K562 (cell line): ENCODE data around the gene TBC1D5. TPM values are rescaled to one million over a fixed set of nuclear protein-coding genes. Genes with fewer than 3 reads are reported as not detected.

Experiments
- ATAC-seq: fragments of 200-7000 bp; cut with Tn5 transposase; 3 replicates; pipeline ENCODE4 v1.9.1; 2020; ENCODE audit warnings: moderate library complexity
- BruUV-seq: library from RNA; stranded (reverse); fragments of 400-500 nt; replicated peaks from 2 replicates; lab custom pipeline; 2021; lab: Mats Ljungman, UMichigan
- CTCF ChIA-PET: fragments of 300-600 bp; formaldehyde crosslinking; extraction: SDS; loops from one replicate; lab custom pipeline; 2021; ENCODE audit warnings: low intra/inter-chr PET ratio; lab: Yijun Ruan, JAX
- POLR2A ChIA-PET: fragments of 300-600, 350-650 bp; sonication (Branson Sonifier 250); formaldehyde crosslinking; extraction: SDS; loops from one replicate; lab custom pipeline; 2021; ENCODE audit warnings: antibody characterized with exemption, inconsistent platforms; lab: Yijun Ruan, JAX
- DNase-seq, 4 experiments: peaks; one replicate each; pipeline versions ENCODE4 v3.0.0 to v3.0.0-alpha.2; 2011 to 2018; ENCODE audit warnings: low spot score in 3 of 4, mixed read lengths in 3 of 4; ENCODE audit errors: extremely low read depth in 1 of 4
- FAIRE-seq: peaks from 2 replicates; lab custom pipeline; 2011; peaks lifted over from hg19 to GRCh38; lab: Jason Lieb, UNC
- H2AFZ ChIP-seq: 2 replicates; pipeline ENCODE4 v1.6.0; 2011; ENCODE audit warnings: low read depth, low read length, control low read depth, inconsistent platforms
- H3K27ac ChIP-seq: fragments of 200-600 bp; 3 replicates; pipeline ENCODE4 v1.8.0; 2011; ENCODE audit warnings: low read depth, mild to moderate bottlenecking, control low read depth, inconsistent platforms, low read length, moderate library complexity, mixed read lengths; ENCODE audit errors: extremely low read depth
- H3K27me3 ChIP-seq, 2 experiments: fragments of 300-600 bp in 1 of 2; 2 replicates in 1 of 2; 3 replicates in 1 of 2; pipeline versions ENCODE4 v1.6.0 to v1.8.0; 2011; ENCODE audit warnings: inconsistent platforms in 2 of 2, low read length in 2 of 2, mild to moderate bottlenecking in 1 of 2, mixed read lengths in 1 of 2, moderate library complexity in 1 of 2; ENCODE audit not compliant: control insufficient read depth in 2 of 2, insufficient read depth in 2 of 2
- H3K36me3 ChIP-seq: fragments of 300-600 bp; 3 replicates; pipeline ENCODE4 v1.8.0; 2011; ENCODE audit warnings: mild to moderate bottlenecking, low read length, inconsistent platforms; ENCODE audit not compliant: control insufficient read depth, insufficient read depth
- H3K4me1 ChIP-seq, 2 experiments: fragments of 200-600 bp in 1 of 2; replicated peaks in 1 of 2; 2 replicates in 1 of 2; 3 replicates in 1 of 2; pipeline versions ENCODE4 v1.5.1 to v1.8.0; 2011; ENCODE audit warnings: inconsistent platforms in 2 of 2, low read length in 2 of 2, mild to moderate bottlenecking in 1 of 2, mixed read lengths in 1 of 2, moderate library complexity in 1 of 2; ENCODE audit not compliant: control insufficient read depth in 2 of 2, insufficient read depth in 2 of 2
- H3K4me2 ChIP-seq: 2 replicates; pipeline ENCODE4 v1.6.1; 2011; ENCODE audit warnings: low read length, control low read depth, inconsistent platforms, mixed read lengths; ENCODE audit not compliant: insufficient read depth
- H3K4me3 ChIP-seq: fragments of 200-600 bp; sonication (generic), shearing (Covaris generic); 2 replicates; pipeline ENCODE4 v1.5.1; 2016; ENCODE audit warnings: control low read depth, inconsistent platforms
- H3K79me2 ChIP-seq: fragments of 200-600 bp; 3 replicates; pipeline ENCODE4 v1.8.0; 2011; ENCODE audit warnings: low read length, inconsistent platforms; ENCODE audit not compliant: control insufficient read depth, insufficient read depth
- H3K9ac ChIP-seq, 2 experiments: 2 replicates each; pipeline versions ENCODE4 v1.6.0 to v1.6.1; 2011; ENCODE audit warnings: low read depth in 2 of 2, low read length in 2 of 2, control low read depth in 1 of 2, inconsistent platforms in 1 of 2, mild to moderate bottlenecking in 1 of 2, mixed read lengths in 1 of 2; ENCODE audit not compliant: insufficient read depth in 1 of 2
- H3K9me1 ChIP-seq: one replicate; pipeline ENCODE4 v1.6.0; 2011; ENCODE audit warnings: inconsistent platforms, mild to moderate bottlenecking, low read length, moderate library complexity; ENCODE audit not compliant: control insufficient read depth, insufficient read depth
- H3K9me3 ChIP-seq: replicated peaks from 2 replicates; pipeline ENCODE4 v1.5.1; 2011; ENCODE audit warnings: low read depth, low read length, inconsistent platforms; ENCODE audit not compliant: control insufficient read depth, insufficient read depth
- H4K20me1 ChIP-seq: replicated peaks from 2 replicates; pipeline ENCODE4 v1.6.1; 2011; ENCODE audit warnings: low read length, inconsistent platforms, mixed read lengths; ENCODE audit not compliant: control insufficient read depth, insufficient read depth
- ARID2 ChIP-seq: fragments of 450-650 bp; IDR thresholded peaks from 2 replicates; pipeline ENCODE4 v1.6.1; 2017; ENCODE audit warnings: antibody characterized with exemption, mild to moderate bottlenecking
- ATF2 ChIP-seq: sonication (generic); formaldehyde crosslinking; IDR thresholded peaks from 2 replicates; pipeline ENCODE4 v1.8.1; 2022; ENCODE audit warnings: missing genetic modification reagents
- GABPA ChIP-seq: fragments of 200-800 bp; sonication (Bioruptor generic); conservative IDR thresholded peaks from 2 replicates; pipeline ENCODE4 v1.6.1; 2016; ENCODE audit warnings: low read depth, missing genetic modification characterization, missing compliant biosample characterization
- MEIS2 ChIP-seq: fragments of 450-650 bp; IDR thresholded peaks from 2 replicates; pipeline ENCODE4 v1.6.1; 2014; ENCODE audit warnings: mild to moderate bottlenecking; ENCODE audit not compliant: partially characterized antibody
- PHF20 ChIP-seq: fragments of 450-650 bp; IDR thresholded peaks from 2 replicates; pipeline ENCODE4 v1.6.1; 2018; ENCODE audit not compliant: partially characterized antibody
- POLR2B ChIP-seq: fragments of 450-650 bp; IDR thresholded peaks from 2 replicates; pipeline ENCODE4 v1.6.1; 2018; ENCODE audit warnings: low read depth; ENCODE audit not compliant: partially characterized antibody
- ZBTB49 ChIP-seq: sonication (generic); formaldehyde crosslinking; IDR thresholded peaks from 2 replicates; pipeline ENCODE4 v1.8.0; 2022; ENCODE audit warnings: missing genetic modification reagents, mild to moderate bottlenecking, borderline replicate concordance
- WGBS: fragments of 100-300 bp; shearing (Covaris generic); methylation state at CpG from one replicate; pipeline ENCODE4 v1.1.6; 2016; ENCODE audit warnings: low coverage, mixed read lengths; ENCODE audit not compliant: insufficient coverage; ENCODE audit errors: missing lambda C conversion rate; 5-methylcytosine and 5-hydroxymethylcytosine counted together
- in situ Hi-C: fragments of 300-500 bp; cut with MboI; formaldehyde crosslinking; loops from 4 replicates; pipeline ENCODE4 v1.15.0; 2018; ENCODE audit warnings: inconsistent platforms, mixed read lengths
- intact Hi-C: fragments of 100-400 bp; cut with micrococcal nuclease; formaldehyde crosslinking; loops from 2 replicates; pipeline ENCODE4 v1.14.2; 2022
- polyA plus RNA-seq, 8 experiments: library from polyadenylated mRNA; depleted of rRNA in 4 of 8; stranded (reverse) in 5 of 8; unstranded in 3 of 8; fragments of >200 nt; fragmentation: Nextera tagmentation in 2 of 8; fragmentation: Illumina TruSeq in 1 of 8; extraction: Ambion mirVana in 2 of 8; extraction: Trizol in 1 of 8; gene quantifications; 2 replicates each; pipeline versions ENCODE4 v1.2.1 to v1.2.3, GENCODE V29; 2011 to 2014; ENCODE audit warnings: inconsistent platforms in 1 of 8, missing spikeins in 1 of 8
- total RNA-seq, 7 experiments: library from RNA; depleted of rRNA in 6 of 7; stranded (reverse); fragments of >200 nt in 6 of 7; fragmentation: Illumina TruSeq in 2 of 7; extraction: Trizol in 2 of 7; gene quantifications; 2 replicates each; pipeline versions ENCODE4 v1.2.1 to v1.2.3, GENCODE V29; 2011 to 2021; ENCODE audit warnings: low replicate concordance in 1 of 7
- TF ChIP-seq, protein P1 (sequence below), 3 experiments: fragments of 200-800 bp in 1 of 3; sonication (Bioruptor generic) in 1 of 3; sonication (generic) in 1 of 3; formaldehyde crosslinking in 1 of 3; IDR thresholded peaks; 2 replicates each; pipeline versions ENCODE4 v1.6.1 to v1.8.0; 2016 to 2022; ENCODE audit warnings: mild to moderate bottlenecking in 2 of 3, missing compliant biosample characterization in 2 of 3, missing genetic modification characterization in 2 of 3, missing genetic modification reagents in 1 of 3
- TF ChIP-seq, protein P2 (sequence below), 2 experiments: fragments of 200-800 bp in 1 of 2; sonication (Bioruptor generic) in 1 of 2; sonication (generic) in 1 of 2; formaldehyde crosslinking in 1 of 2; IDR thresholded peaks in 1 of 2; conservative IDR thresholded peaks in 1 of 2; 2 replicates each; pipeline versions ENCODE4 v1.5.0 to v1.6.1; 2016 to 2020; ENCODE audit warnings: missing compliant biosample characterization in 1 of 2, missing genetic modification characterization in 1 of 2, missing genetic modification reagents in 1 of 2

Gene TBC1D5
- total and polyA plus RNA-seq, 9 of the 15 experiments (the other 6 are each of a cell fraction or from before 2014, with no cell fraction given), result 2.9 to 38.1 (median 25.6) TPM

DNA sequence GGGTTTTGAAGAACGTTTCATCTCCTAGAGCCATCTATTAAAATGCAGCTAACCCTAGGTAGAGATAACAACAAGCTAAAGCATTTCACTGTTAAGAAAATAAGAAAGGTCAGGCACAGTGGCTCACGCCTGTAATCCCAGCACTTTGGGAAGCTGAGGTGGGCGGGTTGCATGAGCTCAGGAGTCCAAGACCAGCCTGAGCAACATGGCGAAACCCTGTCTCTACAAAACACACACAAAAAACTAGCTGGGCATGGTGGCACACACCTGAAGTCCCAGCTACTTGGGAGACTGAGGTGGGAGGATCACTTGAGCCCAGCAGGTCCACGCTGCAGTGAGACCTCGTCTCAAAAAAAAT is 5.4 kb upstream of the TBC1D5 start:
- no peaks in the 10 kb centered on the region for H3K27me3 ChIP-seq
- H3K9me1 ChIP-seq, result no peaks in the 10 kb centered on the region
- H4K20me1 ChIP-seq, result no peaks in the 10 kb centered on the region
- H2AFZ ChIP-seq, result peak overlapping the region; percentile 86
- no peaks in the 10 kb centered on the region for H3K9me3 ChIP-seq
- no peak for TF ChIP-seq MEIS2
- no peak for TF ChIP-seq POLR2B
- TF ChIP-seq, protein P1, sequence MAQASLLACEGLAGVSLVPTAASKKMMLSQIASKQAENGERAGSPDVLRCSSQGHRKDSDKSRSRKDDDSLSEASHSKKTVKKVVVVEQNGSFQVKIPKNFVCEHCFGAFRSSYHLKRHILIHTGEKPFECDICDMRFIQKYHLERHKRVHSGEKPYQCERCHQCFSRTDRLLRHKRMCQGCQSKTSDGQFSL (CRISPR knock-in tag; IDR thresholded peaks at IDR 0.05), result no peak
- TF ChIP-seq, protein P1 (tag; IDR thresholded peaks at IDR 0.05), result no peak
- TF ChIP-seq ARID2, result no peak
- TF ChIP-seq ZBTB49 (CRISPR knock-in tag), result no peak
- TF ChIP-seq, protein P2, sequence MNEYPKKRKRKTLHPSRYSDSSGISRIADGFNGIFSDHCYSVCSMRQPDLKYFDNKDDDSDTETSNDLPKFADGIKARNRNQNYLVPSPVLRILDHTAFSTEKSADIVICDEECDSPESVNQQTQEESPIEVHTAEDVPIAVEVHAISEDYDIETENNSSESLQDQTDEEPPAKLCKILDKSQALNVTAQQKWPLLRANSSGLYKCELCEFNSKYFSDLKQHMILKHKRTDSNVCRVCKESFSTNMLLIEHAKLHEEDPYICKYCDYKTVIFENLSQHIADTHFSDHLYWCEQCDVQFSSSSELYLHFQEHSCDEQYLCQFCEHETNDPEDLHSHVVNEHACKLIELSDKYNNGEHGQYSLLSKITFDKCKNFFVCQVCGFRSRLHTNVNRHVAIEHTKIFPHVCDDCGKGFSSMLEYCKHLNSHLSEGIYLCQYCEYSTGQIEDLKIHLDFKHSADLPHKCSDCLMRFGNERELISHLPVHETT (CRISPR knock-in tag; conservative IDR thresholded peaks at IDR 0.05 in 1 of 2, IDR thresholded peaks at IDR 0.05 in 1 of 2), result no peak
- TF ChIP-seq PHF20, result no peak
- TF ChIP-seq GABPA (tag), result no peak
- no peak for TF ChIP-seq ATF2 (CRISPR knock-in tag)
- no peak overlapping the region for H3K9ac ChIP-seq
- no peak for ATAC-seq
- intact Hi-C loops (no loop called here), in situ Hi-C loops (no loop called here)
- H3K4me1 ChIP-seq, result peaks cover 16 to 35% of the 10 kb centered on the region in 2 experiments; a peak in 3 of 5 replicates
- H3K27ac ChIP-seq, result no peak overlapping the region
- 47% methylated on average over 6 of the region's 6 CpGs for WGBS
- no peak for FAIRE-seq
- CTCF ChIA-PET, result no interaction called here
- no peaks in the 10 kb centered on the region; the same call in 2 of the 3 replicates for H3K79me2 ChIP-seq
- POLR2A ChIA-PET, result interaction anchor here (0.9 to 1.1 kb wide), 2 partner anchors 15 to 88 kb away, joined by 3 to 4 read pairs; no protein-coding TSS in a partner anchor
- H3K4me3 ChIP-seq, result no peak overlapping the region
- H3K36me3 ChIP-seq, result no peaks in the 10 kb centered on the region
- BruUV-seq, result no TSS peak
- no peak overlapping the region for H3K4me2 ChIP-seq
- no peak for DNase-seq
